ENCODE data around the gene LGALS9C.
"Not testable (repeated sequence)": the region's sequence is repeated elsewhere in the genome, so short reads cannot be mapped to it uniquely, and the experiment has no call there.

DNA sequence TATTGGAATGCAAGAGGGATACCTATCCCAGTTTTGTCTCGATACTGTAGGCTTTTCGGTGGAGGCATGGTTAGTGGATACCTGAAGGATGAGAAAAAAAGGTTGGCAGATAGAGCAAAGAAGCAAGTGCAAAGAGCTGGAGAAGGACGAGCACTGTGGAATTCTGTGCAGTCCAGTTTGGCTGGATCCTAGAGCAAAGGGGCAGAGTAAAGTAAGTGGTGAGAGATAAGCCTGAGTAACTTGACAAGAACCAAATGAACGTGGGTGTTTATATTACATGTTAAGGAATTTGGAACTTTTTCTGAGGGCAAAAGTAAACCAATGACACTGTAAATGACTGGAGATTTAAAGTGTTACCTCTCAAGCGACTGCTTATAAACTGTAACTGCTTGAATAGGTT, 66.3 kb downstream of the LGALS9C start:
- TF ChIP-seq, protein P1, sequence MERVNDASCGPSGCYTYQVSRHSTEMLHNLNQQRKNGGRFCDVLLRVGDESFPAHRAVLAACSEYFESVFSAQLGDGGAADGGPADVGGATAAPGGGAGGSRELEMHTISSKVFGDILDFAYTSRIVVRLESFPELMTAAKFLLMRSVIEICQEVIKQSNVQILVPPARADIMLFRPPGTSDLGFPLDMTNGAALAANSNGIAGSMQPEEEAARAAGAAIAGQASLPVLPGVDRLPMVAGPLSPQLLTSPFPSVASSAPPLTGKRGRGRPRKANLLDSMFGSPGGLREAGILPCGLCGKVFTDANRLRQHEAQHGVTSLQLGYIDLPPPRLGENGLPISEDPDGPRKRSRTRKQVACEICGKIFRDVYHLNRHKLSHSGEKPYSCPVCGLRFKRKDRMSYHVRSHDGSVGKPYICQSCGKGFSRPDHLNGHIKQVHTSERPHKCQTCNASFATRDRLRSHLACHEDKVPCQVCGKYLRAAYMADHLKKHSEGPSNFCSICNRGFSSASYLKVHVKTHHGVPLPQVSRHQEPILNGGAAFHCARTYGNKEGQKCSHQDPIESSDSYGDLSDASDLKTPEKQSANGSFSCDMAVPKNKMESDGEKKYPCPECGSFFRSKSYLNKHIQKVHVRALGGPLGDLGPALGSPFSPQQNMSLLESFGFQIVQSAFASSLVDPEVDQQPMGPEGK (CRISPR knock-in tag; IDR thresholded peaks at IDR 0.05; ENCODE audit: borderline replicate concordance), result not testable (repeated sequence)
- not testable (repeated sequence) for TF ChIP-seq OSR1 (CRISPR knock-in tag; IDR thresholded peaks at IDR 0.05); TCF4 (CRISPR knock-in tag; IDR thresholded peaks at IDR 0.05; ENCODE audit: borderline replicate concordance); ISL1 (CRISPR knock-in tag; IDR thresholded peaks at IDR 0.05); ZFP30 (CRISPR knock-in tag; IDR thresholded peaks at IDR 0.05); CSDC2 (CRISPR knock-in tag; IDR thresholded peaks at IDR 0.05); GLIS3 (CRISPR knock-in tag; IDR thresholded peaks at IDR 0.05)
- TF ChIP-seq, protein P2, sequence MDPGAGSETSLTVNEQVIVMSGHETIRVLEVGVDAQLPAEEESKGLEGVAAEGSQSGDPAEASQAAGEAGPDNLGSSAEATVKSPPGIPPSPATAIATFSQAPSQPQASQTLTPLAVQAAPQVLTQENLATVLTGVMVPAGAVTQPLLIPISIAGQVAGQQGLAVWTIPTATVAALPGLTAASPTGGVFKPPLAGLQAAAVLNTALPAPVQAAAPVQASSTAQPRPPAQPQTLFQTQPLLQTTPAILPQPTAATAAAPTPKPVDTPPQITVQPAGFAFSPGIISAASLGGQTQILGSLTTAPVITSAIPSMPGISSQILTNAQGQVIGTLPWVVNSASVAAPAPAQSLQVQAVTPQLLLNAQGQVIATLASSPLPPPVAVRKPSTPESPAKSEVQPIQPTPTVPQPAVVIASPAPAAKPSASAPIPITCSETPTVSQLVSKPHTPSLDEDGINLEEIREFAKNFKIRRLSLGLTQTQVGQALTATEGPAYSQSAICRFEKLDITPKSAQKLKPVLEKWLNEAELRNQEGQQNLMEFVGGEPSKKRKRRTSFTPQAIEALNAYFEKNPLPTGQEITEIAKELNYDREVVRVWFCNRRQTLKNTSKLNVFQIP (CRISPR knock-in tag; IDR thresholded peaks at IDR 0.05; ENCODE audit: borderline replicate concordance, low read depth), result not testable (repeated sequence)

Measured in SK-N-SH treated with all-trans-retinoic acid at 6 μM for 48 hours (cell line).